Astrocyte (in vitro differentiated cells and primary cell): ENCODE data around the gene AQP1.

Experiments
- EZH2 ChIP-seq: IDR thresholded peaks from 2 replicates; pipeline ENCODE4 v1.6.1; 2012; ENCODE audit warnings: mild to moderate bottlenecking, low read length, inconsistent platforms; ENCODE audit not compliant: insufficient read depth
- TF ChIP-seq, protein P1 (sequence below): IDR thresholded peaks from 2 replicates; pipeline ENCODE4 v1.5.1; 2011; ENCODE audit warnings: low read depth, mild to moderate bottlenecking, inconsistent platforms, low read length, moderate library complexity; ENCODE audit not compliant: insufficient read depth

GRCh38 chr7:30911133-30911532 lies 520 bp upstream of the AQP1 start:
- TF ChIP-seq, protein P1, sequence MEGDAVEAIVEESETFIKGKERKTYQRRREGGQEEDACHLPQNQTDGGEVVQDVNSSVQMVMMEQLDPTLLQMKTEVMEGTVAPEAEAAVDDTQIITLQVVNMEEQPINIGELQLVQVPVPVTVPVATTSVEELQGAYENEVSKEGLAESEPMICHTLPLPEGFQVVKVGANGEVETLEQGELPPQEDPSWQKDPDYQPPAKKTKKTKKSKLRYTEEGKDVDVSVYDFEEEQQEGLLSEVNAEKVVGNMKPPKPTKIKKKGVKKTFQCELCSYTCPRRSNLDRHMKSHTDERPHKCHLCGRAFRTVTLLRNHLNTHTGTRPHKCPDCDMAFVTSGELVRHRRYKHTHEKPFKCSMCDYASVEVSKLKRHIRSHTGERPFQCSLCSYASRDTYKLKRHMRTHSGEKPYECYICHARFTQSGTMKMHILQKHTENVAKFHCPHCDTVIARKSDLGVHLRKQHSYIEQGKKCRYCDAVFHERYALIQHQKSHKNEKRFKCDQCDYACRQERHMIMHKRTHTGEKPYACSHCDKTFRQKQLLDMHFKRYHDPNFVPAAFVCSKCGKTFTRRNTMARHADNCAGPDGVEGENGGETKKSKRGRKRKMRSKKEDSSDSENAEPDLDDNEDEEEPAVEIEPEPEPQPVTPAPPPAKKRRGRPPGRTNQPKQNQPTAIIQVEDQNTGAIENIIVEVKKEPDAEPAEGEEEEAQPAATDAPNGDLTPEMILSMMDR, result no peak
- no peak for TF ChIP-seq EZH2
